Lung (tissue), 12 donors: ENCODE results near the gene DACT2. TPM values are rescaled to one million over a fixed set of nuclear protein-coding genes. Genes with fewer than 3 reads are reported as not detected.

Experiments
- ATAC-seq: fragments of 200-7000 bp; cut with Tn5 transposase; one replicate; pipeline ENCODE4 v1.9.1; 2020; ENCODE audit warnings: moderate number of reproducible peaks; ENCODE audit not compliant: insufficient read depth, low FRiP score
- DNase-seq, 3 donors: peaks; one replicate each; pipeline ENCODE4 v3.0.0-alpha.2; 2013 to 2017
- H3K27ac ChIP-seq, 2 donors: one replicate each; pipeline ENCODE4 v1.5.1; 2013; ENCODE audit warnings: mild to moderate bottlenecking in 2 of 2, moderate library complexity in 2 of 2, control low read depth in 1 of 2, inconsistent platforms in 1 of 2, low read depth in 1 of 2, low read length in 1 of 2
- H3K27me3 ChIP-seq, 3 donors: one replicate each; pipeline ENCODE4 v1.5.1; 2013; ENCODE audit warnings: low read length in 2 of 3; ENCODE audit not compliant: control insufficient read depth in 3 of 3, insufficient read depth in 3 of 3
- H3K36me3 ChIP-seq, 4 donors: one replicate each; pipeline ENCODE4 v1.5.1; 2013; ENCODE audit warnings: low read length in 4 of 4, mild to moderate bottlenecking in 1 of 4, moderate library complexity in 1 of 4; ENCODE audit not compliant: control insufficient read depth in 4 of 4, insufficient read depth in 4 of 4
- H3K4me1 ChIP-seq, 5 donors: one replicate each; pipeline ENCODE4 v1.5.1; 2013; ENCODE audit warnings: low read length in 5 of 5, mild to moderate bottlenecking in 2 of 5, moderate library complexity in 1 of 5; ENCODE audit not compliant: control insufficient read depth in 5 of 5, insufficient read depth in 5 of 5
- H3K4me3 ChIP-seq: one replicate; pipeline ENCODE4 v1.5.1; 2013; ENCODE audit warnings: mild to moderate bottlenecking, control low read depth, moderate library complexity
- H3K9ac ChIP-seq, 2 donors: one replicate each; pipeline ENCODE4 v1.5.1; 2013; ENCODE audit warnings: low read length in 2 of 2, control low read depth in 1 of 2; ENCODE audit not compliant: insufficient read depth in 1 of 2
- H3K9me3 ChIP-seq, 4 donors: one replicate each; pipeline ENCODE4 v1.5.1; 2013; ENCODE audit warnings: low read length in 3 of 4, mild to moderate bottlenecking in 1 of 4, moderate library complexity in 1 of 4; ENCODE audit not compliant: control insufficient read depth in 4 of 4, insufficient read depth in 3 of 4
- WGBS, 2 donors: extraction: QIAGEN DNeasy Blood & Tissue Kit; methylation state at CpG; one replicate each; pipeline ENCODE4 v1.1.7; 2013; 5-methylcytosine and 5-hydroxymethylcytosine counted together
- polyA plus RNA-seq, 2 donors: library from polyadenylated mRNA; stranded (reverse); fragments of 200-250 nt; gene quantifications; one replicate each; pipeline ENCODE4 v1.2.1, GENCODE V29; 2013
- total RNA-seq, 2 donors: library from RNA; depleted of rRNA in 1 of 2; stranded (reverse); fragments of >200 nt in 1 of 2; gene quantifications; one replicate each; pipeline ENCODE4 v1.2.1, GENCODE V29; 2014 to 2021
- TF ChIP-seq, protein P1 (sequence below): IDR thresholded peaks from 2 replicates; pipeline ENCODE4 v1.5.1; 2012; ENCODE audit warnings: mild to moderate bottlenecking; ENCODE audit errors: control extremely low read depth, extremely low read depth
- donor health status: control.
- donor health status: control.
- donor health status: Bipolar disorder and iron deficiency.
- donor health status: healthy.
- donor health status: DM: yes; HTN: yes; CAD: no.

Gene DACT2
- total and polyA plus RNA-seq, 4 donors: 0.30 to 2.6 (median 1.7) TPM

DNA sequence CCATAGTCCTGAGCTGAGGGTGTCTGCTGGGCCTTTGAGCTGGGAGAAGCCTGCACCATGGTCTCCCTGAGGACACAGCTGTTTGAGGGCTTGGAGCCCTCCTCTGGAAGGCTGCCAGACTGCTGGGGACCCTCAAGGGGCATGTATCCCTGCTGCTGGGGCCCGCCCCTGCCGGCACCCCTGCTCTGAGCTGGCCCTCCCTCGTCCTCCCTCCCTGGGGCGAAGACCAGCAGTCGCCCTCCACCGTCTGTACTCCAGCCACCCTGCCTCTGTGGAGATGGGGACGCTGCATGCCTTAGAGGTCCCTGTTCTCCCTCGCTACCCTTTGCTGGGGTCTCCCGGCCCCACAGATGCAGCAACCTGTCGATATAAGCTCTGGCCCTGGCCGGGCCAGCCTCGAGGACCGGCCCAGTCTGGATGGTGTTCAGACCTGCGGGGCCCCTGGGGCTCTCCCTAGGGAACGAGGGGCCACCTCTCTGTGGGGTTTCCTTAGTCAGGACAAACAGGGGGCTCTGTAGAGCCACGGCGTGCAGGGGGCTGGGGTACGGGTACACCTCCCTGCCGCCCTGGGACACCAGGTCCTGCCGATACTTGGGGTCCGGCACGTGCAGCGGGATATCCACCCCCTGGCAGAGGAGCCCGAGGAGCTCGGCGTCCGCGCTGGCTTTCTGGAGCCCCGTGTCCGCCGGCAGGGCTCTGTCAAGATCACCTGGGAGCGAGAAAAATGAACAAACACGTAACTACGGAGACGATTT, 11.0 kb downstream of the DACT2 start:
- no peak overlapping the region for H3K4me3 ChIP-seq
- no peak for DNase-seq
- H3K27ac ChIP-seq: no peak overlapping the region
- H3K9me3 ChIP-seq: peaks cover 0 to 2% (median 0%) of the 10 kb centered on the region in 4 donors
- 93 to 95% methylated on average over 35 of the region's 35 CpGs for WGBS, 2 donors
- H3K36me3 ChIP-seq: no peaks in the 10 kb centered on the region
- ATAC-seq: no peak
- TF ChIP-seq, protein P1, sequence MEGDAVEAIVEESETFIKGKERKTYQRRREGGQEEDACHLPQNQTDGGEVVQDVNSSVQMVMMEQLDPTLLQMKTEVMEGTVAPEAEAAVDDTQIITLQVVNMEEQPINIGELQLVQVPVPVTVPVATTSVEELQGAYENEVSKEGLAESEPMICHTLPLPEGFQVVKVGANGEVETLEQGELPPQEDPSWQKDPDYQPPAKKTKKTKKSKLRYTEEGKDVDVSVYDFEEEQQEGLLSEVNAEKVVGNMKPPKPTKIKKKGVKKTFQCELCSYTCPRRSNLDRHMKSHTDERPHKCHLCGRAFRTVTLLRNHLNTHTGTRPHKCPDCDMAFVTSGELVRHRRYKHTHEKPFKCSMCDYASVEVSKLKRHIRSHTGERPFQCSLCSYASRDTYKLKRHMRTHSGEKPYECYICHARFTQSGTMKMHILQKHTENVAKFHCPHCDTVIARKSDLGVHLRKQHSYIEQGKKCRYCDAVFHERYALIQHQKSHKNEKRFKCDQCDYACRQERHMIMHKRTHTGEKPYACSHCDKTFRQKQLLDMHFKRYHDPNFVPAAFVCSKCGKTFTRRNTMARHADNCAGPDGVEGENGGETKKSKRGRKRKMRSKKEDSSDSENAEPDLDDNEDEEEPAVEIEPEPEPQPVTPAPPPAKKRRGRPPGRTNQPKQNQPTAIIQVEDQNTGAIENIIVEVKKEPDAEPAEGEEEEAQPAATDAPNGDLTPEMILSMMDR: no peak
- no peaks in the 10 kb centered on the region for H3K27me3 ChIP-seq
- H3K9ac ChIP-seq: no peak overlapping the region
- peaks cover 0 to 16% (median 3%) of the 10 kb centered on the region in 5 donors for H3K4me1 ChIP-seq

DNA sequence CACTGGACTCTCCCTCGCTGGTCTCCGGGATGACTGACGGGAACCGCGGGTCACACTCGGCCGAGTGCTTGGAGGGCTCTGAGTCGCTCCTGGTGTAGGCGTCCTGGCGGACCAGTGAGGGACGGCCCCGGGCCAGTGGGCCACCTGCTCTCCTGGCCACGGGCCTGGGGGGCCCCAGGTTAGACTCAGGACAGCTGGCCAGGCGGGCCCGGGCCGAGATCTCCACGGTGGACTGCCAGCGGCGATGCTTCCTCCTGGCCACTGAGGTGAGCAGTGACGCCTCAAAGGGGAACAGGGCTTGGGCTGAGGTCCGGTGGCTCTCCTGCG, 11.9 kb downstream of the DACT2 start:
- H3K9me3 ChIP-seq: peaks cover 0 to 2% (median 0%) of the 10 kb centered on the region in 4 donors
- H3K27ac ChIP-seq: no peak overlapping the region
- H3K27me3 ChIP-seq: no peaks in the 10 kb centered on the region
- ATAC-seq: no peak
- DNase-seq: no peak
- TF ChIP-seq, protein P1: no peak
- WGBS, 2 donors: 95 to 96% methylated on average over 21 to 22 of the region's 22 CpGs
- H3K9ac ChIP-seq: no peak overlapping the region
- no peak overlapping the region for H3K4me3 ChIP-seq
- H3K36me3 ChIP-seq: no peaks in the 10 kb centered on the region
- H3K4me1 ChIP-seq: peaks cover 0 to 16% (median 0%) of the 10 kb centered on the region in 5 donors

DNA sequence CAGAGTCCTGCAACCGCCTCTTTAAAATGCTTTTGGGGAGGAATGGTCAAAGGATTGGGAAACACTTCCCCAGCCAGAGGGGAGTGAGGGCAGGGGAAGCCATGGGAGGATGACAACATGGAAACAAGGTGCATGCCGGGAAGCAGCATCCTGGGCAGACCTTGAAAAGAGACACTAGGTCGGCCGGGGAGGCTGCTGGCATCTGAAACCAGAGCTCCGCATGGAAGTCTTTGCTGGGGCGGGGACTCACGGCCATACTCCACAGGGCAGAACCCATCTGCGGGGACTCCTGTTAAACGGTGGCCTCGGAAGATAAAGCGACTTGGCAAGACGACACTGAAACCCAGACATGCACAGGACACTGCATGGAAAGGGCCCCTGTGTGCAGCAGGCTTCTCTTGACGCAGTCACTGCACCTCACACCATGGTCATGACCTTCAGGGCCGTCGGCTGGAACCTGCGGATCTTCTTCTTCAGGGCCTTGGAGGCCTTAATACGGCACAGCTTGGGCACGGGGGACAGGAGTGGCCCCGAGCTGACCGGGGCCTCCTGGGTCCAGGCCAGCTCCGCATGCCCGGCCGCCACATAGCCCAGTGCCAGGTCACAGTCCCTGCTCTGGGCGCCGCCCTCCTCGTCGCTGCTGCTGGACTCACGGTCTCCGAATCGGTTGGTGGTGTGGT, 12.4 kb downstream of the DACT2 start:
- no peak for ATAC-seq

More for the DNA sequence above, 12.4 kb downstream of the DACT2 start:
- TF ChIP-seq, protein P1: no peak
- Histone ChIP-seq H3K9ac (no peak overlapping the region), H3K9me3 (peaks cover 0 to 2% (median 0%) of the 10 kb centered on the region in 4 donors), H3K27me3 (no peaks in the 10 kb centered on the region), H3K27ac (no peak overlapping the region), H3K4me1 (peaks cover 0 to 11% (median 2%) of the 10 kb centered on the region in 5 donors), H3K36me3 (no peaks in the 10 kb centered on the region), H3K4me3 (no peak overlapping the region)
- 93 to 96% methylated on average over 30 of the region's 30 CpGs for WGBS, 2 donors
- DNase-seq: no peak
